Activated CD4-positive, CD25-positive, alpha-beta regulatory T cell treated with anti-CD3 and anti-CD28 coated beads, Interleukin-2, amount 50 U/mL, for 16 hours (primary cell): ENCODE results near the gene C1orf159.
"Not testable (repeated sequence)": the region's sequence is repeated elsewhere in the genome, so short reads cannot be mapped to it uniquely, and the experiment has no call there.

Experiments
- DNase-seq: peaks from one replicate; pipeline ENCODE4 v3.0.0-alpha.2; 2020; ENCODE audit warnings: low read depth, low spot score

The C1orf159 gene

DNA sequence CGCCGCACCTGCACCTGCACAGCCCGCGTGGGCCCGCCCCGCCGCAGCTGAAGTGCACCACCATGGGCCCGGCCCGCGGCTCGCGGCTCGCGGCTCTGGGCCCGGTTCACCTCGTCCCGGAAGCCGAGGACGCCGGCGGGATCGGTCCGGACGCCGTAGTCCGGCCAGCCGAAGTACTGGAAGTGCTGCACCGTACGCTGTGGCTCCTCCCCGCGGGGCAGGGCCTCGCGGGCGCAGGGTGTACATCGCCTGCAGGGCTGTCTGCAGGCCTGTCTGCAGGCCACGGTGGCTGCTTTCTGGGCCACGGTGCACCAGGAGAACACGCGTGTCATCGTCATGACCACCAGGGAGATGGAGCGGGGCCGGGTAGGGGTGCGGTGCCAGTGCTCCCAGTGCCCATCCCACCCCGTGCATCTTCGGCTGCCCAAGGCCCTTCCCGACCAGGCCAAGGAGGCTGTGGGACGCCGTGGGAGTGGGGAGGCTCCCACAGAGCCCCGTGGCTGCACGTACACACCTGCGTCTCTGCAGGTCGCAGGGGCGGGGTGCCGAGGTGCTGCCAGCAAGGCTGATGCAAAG is 48.5 kb downstream of the C1orf159 start:
- DNase-seq: no peak

DNA sequence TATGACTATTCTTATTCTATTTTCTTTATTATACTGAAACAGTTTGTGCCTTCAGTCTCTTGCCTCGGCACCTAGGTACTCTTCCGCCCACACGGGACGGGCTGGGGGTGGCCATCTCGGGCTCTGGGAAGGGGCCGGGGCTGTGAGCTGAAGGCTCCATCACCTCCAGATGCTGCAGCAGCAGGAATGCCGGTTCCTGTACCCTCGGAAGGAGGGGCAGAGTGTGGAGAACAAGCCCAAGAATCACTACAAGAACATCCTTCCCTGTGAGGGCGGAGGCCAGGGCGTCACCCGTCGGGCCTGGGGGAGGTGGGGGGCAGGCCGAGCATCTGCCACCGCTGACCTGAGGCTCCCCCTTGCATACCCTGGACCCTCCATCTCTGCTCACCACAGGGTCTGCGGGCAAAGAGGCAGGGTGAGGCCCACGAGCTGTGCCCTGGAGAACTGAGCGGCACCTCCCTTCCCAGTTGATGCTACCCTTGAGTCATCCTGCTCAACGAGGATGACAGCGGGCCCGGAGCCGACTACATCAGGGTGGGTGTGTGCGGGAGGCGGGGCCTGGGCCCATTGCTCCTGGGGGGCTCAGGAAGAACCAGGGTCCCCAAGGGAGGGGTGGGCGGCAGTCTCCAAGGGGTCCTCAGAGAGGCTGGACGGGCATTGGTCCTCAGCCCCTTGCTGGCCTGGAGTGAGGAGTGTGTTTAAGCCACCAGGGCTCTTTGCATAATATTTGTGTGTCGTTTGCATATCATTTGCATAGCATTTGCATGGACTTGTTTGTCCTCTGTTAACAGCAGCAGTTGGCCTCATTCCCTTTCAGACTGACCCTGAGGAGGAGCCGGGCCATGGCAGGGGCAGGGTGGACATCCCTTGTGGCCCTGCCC is 49.2 kb downstream of the C1orf159 start:
- no peak for DNase-seq

- DNase-seq: not testable (repeated sequence)
These were observed 50.0 kb downstream of the C1orf159 start for GRCh38 chr1:1065940-1066304.

DNA sequence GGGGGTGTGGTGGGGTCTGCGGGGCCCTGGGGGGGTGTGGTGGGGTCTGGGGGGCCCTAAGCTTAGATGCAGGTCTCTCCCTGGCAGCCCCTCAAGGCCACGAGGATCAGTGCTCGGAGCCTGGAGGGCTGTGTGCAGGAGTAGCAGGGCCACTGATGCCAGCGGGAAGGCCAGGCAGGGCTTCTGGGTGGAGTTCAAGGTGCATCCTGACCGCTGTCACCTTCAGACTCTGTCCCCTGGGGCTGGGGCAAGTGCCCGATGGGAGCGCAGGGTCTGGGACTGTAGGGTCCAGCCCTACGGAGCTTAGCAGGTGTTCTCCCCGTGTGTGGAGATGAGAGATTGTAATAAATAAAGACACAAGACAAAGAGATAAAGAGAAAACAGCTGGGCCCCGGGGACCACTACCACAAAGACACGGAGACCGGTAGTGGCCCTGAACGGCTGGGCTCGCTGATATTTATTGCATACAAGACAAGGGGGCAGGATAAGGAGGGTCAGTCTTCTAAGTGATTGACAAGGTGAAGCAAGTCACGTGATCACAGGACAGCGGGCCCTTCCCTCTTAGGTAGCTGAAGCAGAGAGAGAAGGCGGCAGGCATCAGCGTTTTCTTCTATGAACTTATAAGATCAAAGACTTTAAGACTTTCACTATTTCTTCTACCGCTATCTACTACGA is 50.5 kb downstream of the C1orf159 start:
- DNase-seq: no peak

DNA sequence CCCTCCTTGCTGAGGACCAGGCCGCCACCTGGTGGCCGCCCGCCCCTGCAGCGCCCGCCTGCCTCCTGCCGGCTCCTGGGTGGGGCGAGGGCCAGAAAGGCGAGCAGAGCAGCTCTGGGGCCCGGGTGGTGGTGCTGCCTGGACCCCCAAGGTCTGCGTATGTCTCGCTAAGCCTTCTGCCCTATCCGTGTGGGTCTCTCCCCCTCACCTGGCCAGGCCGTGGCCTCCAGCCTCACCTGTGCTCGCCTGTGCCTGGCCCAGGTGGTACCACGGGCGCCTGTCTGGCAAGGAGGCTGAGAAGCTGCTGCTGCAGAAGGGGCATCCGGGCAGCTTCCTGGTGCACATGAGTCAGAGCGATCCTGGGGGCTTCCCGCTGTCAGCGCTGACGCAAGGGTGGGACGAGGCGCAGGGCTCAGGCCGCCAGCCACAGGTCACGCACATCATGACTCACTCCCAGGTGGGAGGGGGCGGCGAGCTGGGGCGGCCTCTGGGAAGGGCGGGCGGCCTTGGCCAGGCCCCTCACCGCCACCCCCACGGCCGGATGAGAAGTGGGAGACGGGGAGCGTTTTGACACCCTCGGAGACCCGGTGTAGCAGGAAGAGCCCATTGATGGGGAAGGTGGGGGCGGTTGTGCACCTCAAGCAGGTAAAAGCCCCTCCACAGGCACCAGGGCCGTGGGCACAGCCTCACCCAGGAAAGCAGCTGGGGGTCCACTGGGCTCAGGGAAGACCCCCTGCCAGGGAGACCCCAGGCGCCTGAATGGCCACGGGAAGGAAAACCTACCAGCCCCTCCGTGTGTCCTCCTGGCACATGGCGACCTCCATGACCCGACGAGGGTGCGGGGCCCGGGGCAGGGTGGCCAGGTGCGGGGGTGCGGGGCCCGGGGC is 51.7 kb downstream of the C1orf159 start:
- peak; percentile 67 for DNase-seq

DNA sequence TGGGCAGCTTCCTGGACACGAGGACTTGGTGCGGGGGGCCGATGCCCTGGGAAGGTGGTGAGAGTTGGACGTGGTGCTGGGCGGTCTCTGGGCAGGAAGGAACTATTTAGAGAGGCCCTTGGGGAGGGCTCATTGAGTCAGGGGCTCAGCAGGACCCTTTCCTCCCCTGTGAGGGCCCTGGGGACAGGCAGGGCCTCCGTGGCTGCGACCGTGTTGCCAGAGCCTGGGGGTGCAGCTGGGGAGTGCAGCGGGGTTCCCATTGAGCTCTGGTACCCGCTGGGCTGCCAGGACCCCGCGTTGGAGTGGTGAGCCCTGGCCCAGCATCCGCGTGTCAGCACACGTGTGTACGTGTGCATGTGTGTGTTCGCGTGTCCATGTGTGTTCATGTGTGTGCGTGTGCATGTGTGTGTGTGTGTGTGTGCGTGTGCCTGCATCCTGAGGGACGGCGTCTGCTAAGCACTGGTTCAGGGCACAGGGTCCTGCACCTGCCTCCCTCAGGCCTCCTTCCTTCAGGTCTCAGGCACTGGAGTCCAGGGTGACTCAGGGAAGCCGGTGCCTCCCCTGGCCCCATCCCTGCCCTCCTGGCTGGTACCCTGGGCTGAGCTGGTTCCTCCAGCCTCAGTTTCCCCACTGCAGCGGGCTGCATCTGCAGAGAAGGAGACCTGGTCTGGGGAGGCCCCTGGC is 52.5 kb downstream of the C1orf159 start:
- no peak for DNase-seq

- DNase-seq: no peak
These were observed 53.3 kb downstream of the C1orf159 start for GRCh38 chr1:1062348-1063163.

DNA sequence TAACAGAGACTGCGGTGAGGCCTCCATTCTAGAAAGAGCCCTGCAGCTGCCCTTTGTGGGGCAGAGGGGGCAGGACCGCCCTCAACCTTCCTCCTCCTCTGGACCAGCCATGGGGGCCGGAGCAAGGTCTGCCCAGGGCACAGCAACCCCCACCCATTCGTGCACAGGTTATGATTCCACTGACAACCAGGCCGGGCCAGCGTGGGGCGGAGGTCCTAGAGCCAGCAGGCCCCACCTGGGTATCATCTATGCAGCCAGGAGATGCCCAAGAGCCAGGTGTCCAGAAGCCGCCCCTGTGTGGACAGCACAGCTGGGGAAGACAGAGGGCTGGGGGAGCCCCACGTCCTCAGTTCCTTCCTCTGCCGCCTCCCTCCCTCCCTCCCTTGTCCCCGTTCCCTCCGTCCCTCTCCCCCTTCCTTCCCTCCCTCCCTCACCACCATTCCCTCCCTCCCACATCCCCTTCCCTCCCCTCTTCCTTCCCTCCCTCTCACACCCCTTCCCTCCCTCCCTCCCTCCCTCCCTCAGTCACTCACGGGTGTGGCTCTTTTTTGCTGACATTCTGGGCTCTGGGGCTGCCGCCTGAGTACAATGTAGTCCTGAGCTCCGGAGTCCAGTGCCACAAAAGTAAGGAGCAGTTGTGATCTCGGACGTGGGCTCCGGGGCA is 54.1 kb downstream of the C1orf159 start:
- DNase-seq: no peak

DNA sequence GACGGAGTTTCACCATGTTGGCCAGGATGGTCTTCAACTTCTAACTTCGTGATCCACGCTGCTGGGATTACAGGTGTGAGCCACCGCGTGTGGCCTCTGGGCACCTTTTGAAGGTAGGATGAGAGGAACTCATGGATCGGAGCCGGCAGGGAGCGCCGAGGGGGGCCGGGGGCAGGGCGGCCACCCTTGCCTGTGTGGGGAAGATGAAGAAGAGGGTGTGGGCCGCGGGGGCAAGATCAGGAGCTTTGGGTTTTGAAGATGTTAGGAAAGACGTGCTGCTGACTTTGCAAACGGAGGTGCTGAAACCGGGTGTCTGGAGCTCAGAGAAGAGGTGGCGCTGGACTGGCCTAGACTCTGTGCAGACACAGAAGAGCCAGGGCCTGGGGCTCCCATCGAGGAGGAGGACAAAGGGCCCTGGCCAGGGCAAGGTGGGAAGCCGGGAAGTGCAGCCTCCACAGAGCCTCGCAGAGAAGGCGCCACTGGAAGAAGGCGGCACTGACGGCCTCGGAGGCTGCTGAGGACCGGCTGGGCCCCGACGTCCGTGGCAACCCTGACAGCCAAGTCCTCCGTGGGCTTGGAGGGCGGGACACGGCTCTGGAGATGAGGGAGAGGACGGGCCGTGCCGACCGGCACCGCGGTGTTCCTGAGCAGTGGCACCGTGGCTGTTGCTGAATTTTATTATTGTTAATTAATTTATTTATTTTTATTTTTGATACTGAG is 55.4 kb downstream of the C1orf159 start:
- DNase-seq: no peak

DNA sequence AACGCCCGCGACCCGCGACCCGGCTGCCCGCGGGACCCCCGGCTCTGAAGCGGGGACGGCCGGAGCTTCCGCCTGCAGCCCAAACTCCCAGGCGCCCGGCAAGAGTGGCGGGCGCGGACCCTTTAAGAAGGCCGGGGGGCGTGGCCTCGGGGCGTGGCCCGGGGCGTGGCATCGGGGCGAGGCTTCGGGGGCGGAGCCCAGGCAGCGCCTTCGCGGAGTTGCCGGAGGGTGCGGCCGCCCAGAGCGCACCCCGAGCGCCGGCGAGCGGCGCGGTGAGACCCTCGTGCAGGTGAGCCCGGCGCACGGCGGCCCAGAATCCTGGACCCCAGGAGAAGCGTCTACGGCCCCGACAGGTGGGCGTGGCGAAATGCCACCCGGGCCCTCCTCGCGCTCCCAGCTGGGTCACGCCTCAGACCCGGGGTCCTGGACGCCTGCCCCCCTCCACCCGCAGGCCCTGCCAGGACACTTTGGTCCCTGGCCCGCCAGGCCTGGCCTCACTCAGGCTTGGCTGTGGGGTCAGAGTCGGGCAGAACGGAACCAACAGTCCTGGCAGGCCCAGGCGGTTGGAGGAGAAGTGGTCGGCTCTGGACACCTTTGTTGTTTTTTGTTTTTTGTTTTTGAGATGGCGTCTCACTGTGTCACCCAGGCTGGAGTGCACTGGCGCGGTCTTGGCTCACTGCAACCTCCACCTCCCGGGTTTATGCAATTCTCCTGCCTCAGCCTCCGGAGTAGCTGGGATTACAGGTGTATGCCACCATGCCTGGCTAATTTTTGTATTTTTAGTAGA is 56.2 kb downstream of the C1orf159 start:
- peak; percentile 80 for DNase-seq

- DNase-seq: no peak
These were observed 56.9 kb downstream of the C1orf159 start for GRCh38 chr1:1058921-1059493.

GRCh38 chr1:1058088-1058905 is 57.6 kb downstream of the C1orf159 start:
- DNase-seq: no peak

DNA sequence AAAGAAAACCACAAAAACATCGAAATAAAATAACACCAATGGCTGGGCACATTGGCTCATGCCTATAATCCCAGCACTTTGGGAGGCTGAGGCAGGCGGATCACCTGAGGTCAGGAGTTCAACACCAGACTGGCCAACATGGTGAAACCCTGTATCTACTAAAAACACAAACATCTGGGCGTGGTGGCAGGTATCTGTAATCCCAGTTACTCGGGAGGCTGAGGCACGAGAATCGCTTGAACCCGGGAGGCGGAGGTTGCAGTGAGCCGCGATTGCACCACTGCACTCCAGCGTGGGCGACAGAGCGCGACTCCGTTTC is 58.2 kb downstream of the C1orf159 start:
- not testable (repeated sequence) for DNase-seq

GRCh38 chr1:1055841-1056736 is 59.8 kb downstream of the C1orf159 start:
- DNase-seq: no peak

DNA sequence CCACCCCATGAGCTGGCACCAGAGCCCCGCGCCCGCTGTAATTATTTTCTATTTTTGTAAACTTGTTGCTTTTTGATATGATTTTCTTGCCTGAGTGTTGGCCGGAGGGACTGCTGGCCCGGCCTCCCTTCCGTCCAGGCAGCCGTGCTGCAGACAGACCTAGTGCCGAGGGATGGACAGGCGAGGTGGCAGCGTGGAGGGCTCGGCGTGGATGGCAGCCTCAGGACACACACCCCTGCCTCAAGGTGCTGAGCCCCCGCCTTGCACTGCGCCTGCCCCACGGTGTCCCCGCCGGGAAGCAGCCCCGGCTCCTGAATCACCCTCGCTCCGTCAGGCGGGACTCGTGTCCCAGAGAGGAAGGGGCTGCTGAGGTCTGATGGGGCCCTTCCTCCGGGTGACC is 60.9 kb downstream of the C1orf159 start:
- DNase-seq: no peak

- DNase-seq: no peak
These were observed 61.7 kb downstream of the C1orf159 start for GRCh38 chr1:1054099-1054700.
